GM18861 (cell line): ENCODE measurements around the gene PLCH1.

Experiments
- ATAC-seq: cut with Tn5 transposase; IDR thresholded peaks from one replicate; pipeline ENCODE4 v1.9.1; 2021; ENCODE audit not compliant: unreplicated experiment

Gene PLCH1

DNA sequence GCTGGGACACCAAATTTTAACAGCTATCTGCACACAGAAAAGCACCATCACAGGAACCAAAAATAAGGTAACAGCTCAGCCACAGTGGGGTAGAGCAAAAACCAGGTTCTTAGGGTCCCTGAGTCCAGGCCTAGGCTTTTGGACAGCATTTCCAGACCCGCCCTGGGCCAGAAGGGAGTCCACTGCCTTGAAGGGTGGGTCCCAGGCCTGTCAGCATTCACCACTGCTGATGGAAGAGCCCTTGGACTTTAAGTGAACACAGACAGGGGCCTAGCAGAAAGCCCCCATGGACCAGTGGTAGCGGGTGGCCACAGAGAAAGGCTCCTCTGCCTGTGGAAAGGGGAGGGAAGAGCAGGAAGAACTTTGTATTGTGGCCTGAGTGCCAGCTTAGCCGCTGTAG, 56.4 kb downstream of the PLCH1 start:
- no peak for ATAC-seq

DNA sequence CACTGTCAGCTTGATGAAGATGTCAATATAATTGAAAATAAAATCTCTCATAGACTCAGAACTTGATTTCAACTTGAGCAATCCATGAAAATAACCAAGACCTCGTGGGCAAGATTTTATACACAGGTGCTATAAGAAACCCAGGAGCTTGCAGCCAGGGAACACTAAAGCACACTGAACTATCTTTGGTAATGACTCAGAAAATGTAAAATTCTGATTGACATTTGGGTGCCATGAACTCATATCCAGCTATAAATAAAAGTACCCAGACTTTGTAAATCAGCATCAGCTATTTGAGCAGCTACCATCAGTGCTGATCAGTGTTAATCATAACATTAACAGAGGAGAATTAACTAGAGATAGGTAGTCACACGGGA, 61.5 kb downstream of the PLCH1 start:
- no peak for ATAC-seq

DNA sequence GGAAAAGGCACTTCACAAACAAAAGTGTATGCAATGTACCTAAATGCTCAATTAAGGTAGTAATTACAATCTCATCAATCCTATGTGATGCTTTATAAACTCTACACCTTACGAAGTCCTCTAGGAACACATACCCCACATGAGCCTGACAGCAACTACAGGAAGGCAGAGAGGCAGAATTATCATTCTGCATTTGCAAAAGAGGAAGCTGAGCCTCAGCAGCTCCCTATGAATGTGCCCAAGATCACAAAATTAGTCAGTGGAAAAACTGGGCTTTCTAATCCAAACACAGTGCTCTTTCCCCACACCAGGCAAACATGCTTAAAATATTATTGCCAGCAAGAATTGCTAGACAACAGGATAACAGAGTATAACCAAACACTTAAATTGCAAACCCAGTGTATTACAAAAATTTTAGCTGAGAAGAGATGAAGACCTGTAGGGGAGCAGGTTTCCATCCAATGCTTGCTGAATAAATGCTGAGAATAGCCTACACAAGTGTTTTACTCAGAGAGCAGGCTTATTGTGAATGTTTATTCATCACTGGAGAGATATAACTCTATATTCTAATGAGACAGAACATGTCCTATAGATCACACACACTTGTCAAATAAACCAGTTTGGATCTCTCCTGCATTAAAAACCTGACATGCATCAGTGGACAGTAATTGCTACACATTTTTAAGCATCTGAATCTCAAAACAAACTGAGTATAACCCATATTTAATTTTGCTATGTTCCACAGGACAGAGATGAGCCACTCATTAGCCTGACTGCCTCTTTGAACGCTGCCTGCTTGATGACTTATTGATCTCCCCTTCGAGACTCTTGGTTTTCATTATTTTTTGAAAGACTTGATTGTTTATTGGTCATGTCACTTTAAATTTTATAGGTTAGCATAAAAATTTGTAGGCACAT, 62.2 kb downstream of the PLCH1 start:
- ATAC-seq: no peak

DNA sequence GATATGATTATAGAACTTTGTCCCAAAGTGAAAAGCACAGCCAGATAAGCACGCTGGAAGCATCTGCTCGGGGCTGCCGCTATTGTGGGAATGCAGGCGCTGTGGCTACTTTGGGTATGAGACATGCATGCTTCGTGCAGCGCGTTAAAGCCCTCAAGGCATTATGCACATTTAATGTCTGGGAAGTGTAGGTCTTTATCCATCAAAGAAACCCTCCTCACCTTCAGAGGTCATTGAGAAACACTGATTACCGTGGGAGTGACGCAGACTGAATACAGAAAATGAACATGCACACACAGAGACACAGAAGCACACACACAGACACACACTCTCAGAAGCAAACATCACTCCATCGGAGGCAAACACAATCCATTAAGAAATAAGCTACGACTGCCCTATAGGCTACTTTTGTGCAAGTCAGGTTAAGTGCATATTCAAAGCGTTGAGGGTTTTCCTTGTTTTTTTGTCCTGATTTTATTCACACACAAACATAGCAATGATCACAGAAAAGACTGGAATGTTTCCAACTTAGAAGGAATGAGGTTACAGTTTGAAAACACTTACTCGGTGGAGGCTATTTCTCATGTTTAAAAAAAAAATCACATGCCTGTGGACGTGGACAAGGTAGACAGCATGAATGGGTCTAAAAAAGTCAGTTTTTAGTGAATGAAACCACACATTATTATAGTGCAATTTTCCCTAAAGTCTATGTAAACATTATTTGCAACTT, 68.5 kb downstream of the PLCH1 start:
- no peak for ATAC-seq

DNA sequence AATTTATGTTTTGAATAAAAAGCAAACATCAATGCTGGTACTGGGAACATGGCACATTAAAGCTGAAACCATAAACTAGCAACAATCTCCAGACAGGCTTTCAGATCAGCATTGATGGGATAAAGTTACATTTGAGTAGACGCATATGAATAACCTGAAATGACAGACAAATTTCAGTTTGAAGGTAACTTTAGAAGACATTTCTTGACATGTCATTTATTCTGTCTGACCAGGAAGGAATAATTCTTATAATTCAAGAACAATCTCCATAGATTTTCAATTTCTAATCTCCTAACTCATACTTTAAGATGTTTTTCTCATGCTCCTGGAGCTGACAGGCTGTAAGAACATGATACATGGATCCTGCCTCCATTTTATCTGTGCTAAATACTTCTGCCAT, 69.8 kb downstream of the PLCH1 start:
- no peak for ATAC-seq

DNA sequence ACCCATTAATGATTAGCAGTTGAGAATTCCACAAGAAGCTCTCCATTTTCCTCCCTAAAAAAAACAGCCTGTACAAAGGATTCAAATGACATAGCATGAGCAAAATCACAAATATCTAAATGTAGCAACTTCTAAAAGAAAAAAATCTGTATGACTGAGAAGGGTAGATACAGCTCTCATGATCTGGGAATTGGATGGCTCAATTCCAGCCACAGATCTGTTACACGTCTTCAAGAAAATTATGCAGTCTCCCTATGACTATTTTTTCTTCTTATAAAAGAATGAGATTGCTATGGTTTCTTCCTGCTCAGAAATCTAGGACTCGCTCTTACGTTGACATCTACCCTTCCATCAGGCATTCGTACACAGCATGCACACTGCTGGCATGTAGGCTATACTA, 71.5 kb downstream of the PLCH1 start:
- no peak for ATAC-seq

DNA sequence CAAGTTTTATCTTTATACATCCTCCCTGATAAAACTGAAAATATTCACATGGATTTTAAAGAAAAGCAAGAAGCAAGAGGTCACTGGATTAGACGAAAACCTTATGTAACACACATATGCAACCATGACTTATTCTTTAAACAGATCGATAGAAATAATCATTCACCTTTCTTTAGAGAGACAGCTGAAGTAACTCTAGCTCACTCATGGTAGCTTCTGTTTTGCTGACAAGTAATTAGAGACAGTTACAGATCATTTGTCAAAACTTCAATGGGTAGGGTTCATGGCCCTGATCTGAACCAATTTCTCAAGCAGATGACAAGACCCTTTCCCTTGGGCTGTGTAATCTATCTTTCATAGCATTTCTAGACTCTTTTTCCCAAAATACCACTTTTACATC, 74.5 kb downstream of the PLCH1 start:
- ATAC-seq: no peak

DNA sequence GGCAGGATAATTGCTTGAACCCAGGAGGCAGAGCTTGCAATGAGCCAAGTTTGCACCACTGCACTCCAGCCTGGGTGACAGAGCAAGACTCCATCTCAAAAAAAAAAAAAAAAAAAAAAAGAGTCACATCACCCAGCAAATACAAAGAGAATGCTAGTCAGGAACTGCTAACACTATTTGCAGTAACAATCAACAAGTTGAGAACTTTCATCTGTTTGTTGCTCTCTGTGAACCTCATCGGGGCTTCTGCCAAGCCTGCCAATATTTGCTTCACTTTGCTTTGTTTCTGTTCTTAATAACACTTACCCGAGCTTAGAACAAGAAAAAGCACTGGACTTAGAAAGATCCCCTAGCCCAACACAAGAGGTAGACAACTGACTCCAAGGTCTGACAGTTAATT, 76.9 kb downstream of the PLCH1 start:
- ATAC-seq: no peak

DNA sequence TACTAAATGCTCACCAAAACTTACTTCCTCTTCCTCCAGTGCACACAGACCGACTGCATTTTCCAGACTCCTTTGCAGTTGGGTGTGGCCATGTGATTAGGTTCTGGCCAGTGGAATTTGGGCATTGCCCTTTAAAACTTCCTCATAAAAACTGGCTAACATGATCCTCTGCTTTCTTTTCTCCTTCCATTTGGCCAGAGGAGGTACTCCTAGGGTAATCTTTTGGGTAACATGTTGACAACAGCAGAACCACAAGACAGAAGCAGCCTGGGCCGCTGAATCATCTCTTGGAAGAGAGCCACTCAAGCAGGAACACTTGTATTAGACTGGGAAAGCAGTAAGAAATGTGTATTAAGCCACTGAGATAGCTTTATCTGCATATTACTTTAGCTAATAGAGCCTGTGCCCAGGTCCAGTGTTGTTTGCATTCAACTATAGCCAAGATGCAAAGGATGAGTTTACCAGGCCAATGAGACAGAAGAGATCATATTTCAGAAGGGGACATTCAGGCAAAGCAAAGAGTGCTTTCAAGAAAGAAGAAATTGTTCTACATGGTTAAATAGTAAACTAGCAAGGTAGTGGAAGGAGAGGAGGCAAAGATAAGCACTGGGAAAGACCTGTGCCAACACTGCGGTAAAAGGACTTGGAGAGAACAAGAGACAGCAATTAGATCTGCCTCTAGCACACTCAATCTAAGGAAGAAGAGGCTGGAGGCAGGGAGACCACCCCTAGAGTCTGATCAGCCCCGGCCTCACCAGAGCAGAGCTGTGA, 79.8 kb downstream of the PLCH1 start:
- no peak for ATAC-seq

DNA sequence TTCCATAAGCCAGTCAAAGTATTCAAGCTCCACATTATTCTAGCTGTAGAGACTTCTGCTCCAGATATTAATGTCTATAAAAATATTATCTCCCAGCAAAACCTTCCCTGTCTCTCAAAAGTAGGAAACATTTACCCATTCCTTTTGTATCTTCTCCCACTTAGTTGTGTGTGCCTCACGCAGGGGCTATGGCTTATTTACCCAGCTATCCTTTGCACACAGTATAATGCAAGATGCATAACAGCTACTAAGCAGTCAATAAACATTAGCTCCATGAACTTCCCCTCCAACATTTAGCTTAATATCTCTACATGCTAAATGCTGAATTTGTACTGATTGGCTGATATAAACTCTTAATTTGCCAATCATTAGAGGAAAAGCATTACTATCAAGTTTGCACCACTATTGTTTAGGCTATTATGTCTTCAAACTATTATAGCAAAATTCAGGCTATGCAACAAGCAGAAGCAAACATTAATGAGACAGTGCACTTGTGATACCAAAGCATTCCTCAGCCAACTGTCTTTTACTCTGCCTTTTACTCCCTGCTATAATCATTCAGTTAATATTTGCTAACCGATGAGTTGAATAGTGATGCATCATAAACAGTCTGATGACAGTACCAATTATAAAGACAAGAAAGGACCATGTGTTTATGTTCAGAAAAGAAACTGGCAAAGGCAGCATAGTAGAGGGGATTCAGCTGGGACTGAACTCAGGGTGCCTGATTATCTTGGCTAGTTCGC, 81.2 kb downstream of the PLCH1 start:
- ATAC-seq: no peak

DNA sequence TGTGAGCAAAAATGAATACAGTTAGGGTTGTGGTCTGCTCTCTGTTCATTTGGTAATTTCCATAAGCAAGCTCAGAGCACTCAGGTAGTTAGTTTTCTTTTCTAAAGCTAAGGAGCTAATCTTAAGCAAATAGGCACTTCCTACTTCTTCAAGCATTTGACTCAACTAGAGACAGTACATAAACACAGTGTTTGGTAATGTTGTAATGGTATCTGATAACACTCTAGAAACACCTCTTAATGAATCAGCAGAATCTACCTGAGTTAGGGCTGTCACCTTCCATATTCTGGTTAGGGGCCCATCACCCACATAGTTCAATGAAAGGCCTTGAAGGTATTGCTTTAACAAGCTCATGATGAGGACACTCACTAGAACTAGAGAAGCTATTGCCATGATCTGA, 83.1 kb downstream of the PLCH1 start:
- no peak for ATAC-seq

DNA sequence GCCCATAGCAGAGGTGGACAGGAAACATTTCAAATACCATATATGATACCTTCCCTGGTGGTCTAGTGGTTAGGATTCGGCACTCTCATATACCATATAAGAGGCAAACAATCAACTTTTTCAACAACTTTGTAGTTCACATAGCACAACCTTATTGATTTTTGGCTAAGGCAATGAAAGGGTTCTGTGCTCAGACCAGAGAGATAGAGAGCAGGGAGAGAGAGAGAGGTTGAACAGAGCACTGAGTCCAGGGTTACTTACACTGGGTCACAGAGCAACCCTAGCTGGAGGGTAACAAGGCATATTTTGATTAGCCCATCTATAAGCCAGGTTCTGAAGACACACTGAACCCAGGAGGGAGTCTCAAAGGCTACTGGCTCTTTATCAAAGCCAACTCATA, 83.8 kb downstream of the PLCH1 start:
- ATAC-seq: no peak

DNA sequence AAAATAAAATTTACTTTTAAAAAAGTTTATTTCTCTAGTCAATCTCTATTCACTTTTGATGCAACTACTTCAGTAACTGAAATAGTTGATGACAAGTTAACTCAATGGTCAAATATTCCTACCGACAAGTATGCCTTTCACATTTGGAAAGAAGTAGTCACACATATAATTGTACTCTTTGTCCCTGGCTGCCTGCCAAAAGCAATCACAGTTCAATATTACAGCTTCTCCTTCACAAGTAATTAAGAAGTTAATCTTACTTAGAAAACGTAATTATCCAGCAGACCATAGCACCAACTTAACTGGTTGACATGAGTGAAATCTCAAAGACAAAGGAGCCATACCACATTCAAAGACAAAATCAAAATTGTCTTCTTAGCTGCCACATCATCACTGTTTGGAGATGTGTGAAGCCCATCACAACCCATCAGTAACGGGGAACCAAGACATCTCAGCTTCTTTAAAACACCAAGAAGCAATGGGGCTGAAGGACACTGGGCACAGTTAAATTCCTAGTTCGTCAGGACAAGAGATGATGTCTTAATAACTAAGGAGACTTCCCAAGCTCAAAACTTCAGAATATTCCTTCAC, 86.1 kb downstream of the PLCH1 start:
- ATAC-seq: no peak

DNA sequence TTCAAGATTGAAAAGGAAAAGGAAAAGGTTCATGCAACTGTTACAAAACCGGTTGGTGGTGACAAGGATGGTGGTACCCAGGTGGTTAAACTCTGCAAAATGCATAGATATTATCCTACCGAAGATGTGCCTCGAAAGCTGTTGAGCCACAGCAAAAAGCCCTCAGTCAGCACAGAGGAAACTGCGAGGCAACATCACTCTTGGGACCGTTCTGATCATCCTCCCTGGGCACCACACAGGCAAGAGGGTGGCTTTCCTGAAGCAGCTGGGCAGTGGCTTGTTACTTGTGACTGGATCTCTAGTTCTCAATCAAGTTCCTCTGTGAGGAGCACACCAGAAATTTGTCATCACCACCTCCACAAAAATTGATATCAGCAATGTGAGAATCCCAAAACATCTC, 86.9 kb downstream of the PLCH1 start:
- ATAC-seq: no peak

DNA sequence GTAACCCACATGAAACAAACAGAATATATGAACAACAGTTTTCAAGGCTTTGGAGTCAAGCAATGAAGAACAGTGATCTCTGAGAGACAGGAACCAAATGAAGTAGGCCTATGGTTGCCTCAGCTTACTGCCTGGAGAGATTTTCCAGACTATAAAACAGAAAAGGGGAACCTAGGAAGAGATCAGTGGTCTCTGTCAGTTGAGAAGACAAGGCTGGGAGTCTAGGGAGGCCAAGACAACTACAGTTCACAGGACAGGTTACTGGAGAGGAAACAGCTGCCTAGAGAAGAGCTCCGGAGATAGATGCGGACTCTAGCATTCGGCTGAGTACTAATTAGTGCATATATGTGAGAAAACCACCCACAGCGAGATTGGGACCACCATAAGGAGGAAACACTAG, 87.7 kb downstream of the PLCH1 start:
- no peak for ATAC-seq

DNA sequence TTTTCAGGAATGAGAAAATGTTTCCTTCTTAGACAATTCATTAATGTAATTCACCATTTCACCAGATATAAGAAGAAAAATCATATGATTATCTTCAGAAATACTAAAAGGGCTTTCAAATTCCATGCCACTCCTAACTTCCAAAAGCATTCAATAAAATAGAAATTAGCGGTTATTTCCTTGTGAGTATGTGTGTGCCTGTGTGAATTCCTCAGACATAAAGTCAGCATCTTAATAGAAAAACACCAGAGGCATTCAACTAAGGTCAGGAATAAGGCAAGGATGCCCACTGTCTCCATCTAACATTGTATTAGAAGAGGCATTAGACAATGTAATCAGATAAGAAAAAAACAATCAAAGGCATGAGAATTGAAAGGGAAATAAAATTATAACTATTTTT, 88.4 kb downstream of the PLCH1 start:
- no peak for ATAC-seq

DNA sequence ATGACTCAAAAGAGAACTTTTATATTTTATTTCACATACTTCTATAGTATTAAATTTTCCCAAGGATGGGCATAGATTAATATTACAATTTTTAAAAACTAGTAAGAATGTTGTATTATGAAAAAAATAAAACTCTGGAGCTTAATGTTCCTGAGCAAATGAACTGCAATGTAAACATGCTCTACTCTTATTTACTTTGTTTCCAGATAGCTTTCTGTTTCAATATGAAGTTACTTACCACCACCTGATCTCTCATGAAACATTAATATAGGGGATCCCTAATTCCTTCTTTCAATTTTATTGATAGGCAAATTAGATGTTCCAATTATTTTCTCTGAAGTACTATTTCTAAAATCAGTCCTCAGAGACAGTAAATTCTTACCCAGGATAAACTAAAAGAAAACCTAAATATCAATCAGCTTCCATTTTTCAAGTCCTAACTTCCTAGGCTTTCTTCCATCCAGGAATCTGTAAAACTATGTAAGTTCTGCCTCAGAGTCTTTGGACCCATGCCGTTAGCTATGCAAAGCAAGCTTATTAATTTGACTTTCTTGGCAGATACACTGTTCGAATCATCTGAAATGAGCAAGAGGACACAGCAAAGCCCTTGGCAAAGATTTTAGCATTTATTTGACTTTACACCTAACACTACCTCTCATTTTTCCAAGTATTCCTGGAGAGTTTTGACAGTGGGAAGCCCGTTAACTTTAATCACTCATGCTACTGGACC, 93.2 kb downstream of the PLCH1 start:
- ATAC-seq: no peak

DNA sequence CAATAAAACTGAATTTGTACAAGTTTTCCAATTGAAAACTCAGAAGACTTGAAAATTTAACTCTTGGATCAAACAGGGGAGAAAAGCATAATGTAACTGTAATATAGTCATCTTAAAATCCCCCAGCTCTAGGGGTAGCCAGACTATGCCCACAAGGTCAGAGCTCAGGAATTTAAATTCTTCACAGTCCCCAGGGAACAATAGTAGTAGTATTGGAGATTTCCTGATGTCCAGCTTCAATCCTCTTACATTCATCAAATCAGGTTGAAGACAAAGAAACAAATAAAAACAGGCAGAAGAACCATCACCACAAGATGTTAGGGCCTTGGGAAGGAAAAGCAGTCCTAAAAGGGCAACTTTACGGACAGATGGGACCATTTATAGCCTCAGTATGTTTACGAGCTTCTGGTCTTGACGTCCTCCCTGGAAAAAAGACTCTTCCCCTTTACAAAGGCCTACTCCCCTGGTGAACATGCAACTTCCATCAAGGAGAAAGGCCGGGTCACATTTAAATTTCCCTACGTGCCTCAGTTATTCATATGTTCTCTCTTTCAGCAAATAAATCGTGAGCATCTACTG, 96.8 kb downstream of the PLCH1 start:
- no peak for ATAC-seq

DNA sequence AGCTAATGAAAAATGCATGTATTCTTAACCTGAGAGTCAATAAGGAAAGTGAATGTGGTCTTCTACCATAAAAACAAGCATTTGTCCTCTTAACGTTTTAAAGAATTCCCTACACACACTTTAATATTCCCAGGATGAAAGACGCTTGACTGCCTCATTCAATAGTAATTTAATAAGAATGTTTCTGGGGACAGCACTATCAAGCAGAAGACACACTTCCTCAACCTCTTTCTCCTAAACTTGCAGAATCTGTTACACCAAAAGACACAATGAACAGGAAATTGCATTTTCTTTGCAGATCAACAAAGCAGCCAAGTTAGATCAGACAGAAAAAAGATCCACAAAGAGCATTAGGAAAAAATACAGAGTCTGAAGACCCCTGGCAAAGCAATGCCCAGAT, 97.7 kb downstream of the PLCH1 start:
- no peak for ATAC-seq

DNA sequence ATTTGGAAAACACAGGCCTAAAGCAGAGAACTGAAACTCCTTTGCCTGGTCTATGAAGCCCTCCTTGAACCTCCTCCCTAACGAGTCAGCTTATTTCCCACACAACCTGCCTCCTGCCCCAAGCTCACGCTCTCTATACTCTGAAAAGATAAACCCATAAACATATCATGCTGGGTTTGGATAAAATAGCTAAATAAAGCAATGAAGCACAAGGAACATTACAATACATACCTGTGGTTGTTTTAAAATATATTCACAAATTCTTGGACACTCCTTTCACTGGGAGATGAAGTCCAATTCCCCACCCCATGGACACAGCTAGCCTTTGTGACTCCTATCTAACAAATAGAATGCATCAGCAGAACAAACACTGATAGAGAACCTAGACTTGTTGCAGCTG, 98.2 kb downstream of the PLCH1 start:
- no peak for ATAC-seq
